ENCODE data around the gene PARD6G.

DNA sequence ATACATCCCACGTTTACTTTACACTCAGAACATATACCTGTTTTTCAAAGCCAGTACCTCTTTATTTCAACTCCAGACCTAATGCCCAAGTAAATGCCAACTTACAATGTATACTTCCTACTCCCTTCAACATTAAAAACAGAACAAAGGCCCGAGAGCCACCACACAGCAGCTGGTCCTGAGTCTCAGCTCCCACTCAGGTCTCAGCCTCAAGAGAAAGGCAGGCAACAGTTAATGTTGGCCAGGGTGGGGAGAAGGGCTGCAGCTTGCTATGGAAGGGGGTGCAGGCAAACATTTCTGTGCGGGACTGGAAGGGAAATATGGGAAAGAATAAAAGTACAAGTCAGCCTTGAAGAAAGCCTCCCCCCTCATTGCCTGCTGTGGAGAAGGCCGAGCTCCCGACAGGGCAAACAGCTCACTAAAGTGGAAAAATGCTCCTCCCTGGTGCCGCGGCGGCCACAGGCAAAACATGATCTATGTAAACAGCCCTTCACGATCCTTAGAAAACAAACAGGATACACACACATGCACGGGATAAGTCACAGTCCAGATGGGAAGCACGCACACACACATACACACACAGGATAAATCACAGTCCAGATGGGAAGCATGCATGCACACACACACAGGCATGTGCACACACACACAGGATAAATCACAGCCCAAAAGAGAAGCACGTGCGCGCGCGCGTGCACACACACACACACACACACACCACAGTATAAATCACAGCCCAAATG, 70.8 kb downstream of the PARD6G start:
- TF ChIP-seq, protein P1, sequence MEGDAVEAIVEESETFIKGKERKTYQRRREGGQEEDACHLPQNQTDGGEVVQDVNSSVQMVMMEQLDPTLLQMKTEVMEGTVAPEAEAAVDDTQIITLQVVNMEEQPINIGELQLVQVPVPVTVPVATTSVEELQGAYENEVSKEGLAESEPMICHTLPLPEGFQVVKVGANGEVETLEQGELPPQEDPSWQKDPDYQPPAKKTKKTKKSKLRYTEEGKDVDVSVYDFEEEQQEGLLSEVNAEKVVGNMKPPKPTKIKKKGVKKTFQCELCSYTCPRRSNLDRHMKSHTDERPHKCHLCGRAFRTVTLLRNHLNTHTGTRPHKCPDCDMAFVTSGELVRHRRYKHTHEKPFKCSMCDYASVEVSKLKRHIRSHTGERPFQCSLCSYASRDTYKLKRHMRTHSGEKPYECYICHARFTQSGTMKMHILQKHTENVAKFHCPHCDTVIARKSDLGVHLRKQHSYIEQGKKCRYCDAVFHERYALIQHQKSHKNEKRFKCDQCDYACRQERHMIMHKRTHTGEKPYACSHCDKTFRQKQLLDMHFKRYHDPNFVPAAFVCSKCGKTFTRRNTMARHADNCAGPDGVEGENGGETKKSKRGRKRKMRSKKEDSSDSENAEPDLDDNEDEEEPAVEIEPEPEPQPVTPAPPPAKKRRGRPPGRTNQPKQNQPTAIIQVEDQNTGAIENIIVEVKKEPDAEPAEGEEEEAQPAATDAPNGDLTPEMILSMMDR (IDR thresholded peaks at IDR 0.05): no peak
- no peak for TF ChIP-seq POLR2A (IDR thresholded peaks at IDR 0.05)

All from body of pancreas (tissue), 4 donors.